Measurements from ENCODE around the gene GTF2A1. TPM values are rescaled to one million over a fixed set of nuclear protein-coding genes. Genes with fewer than 3 reads are reported as not detected.
A peak's percentile ranks its signal among the peaks of the same experiment; 100 is the strongest.

Gene GTF2A1
- total RNA-seq, 1 experiment from 2014 or later = 35.0 TPM

GRCh38 chr14:81133400-81133799 is 87.4 kb downstream of the GTF2A1 start:
- H3K4me1 Mint-ChIP-seq (ENCODE audit: insufficient read depth, unreplicated experiment) = peaks cover 11% of the 10 kb centered on the region
- peaks cover 4% of the 10 kb centered on the region for H3K9me3 Mint-ChIP-seq (ENCODE audit: unreplicated experiment)
- POLR2A ChIA-PET = interaction anchor here (0.7 kb wide), 1 partner anchor 11 kb away, joined by 3 read pairs; no protein-coding TSS in a partner anchor
- no peak overlapping the region for H3K27ac Mint-ChIP-seq (ENCODE audit: low read depth, unreplicated experiment)
- no peak for TF ChIP-seq CTCF (IDR thresholded peaks at IDR 0.05; ENCODE audit: unreplicated experiment)
- no peaks in the 10 kb centered on the region for H3K36me3 Mint-ChIP-seq (ENCODE audit: insufficient read depth, unreplicated experiment)
- CTCF ChIA-PET = interaction anchor here (0.6 to 1.7 kb wide), 2 partner anchors 20 to 37 kb away, joined by 3 to 7 read pairs; no protein-coding TSS in a partner anchor
- H3K4me3 Mint-ChIP-seq (ENCODE audit: unreplicated experiment) = no peak overlapping the region
- DNase-seq (ENCODE audit: unreplicated experiment) = no peak
- no peaks in the 10 kb centered on the region for H3K27me3 Mint-ChIP-seq (ENCODE audit: insufficient read depth, unreplicated experiment)
- BruUV-seq (replicated peaks) = no TSS peak
- intact Hi-C loops (cut with micrococcal nuclease) = no loop called here

- POLR2A ChIA-PET = no interaction called here
- Mint-ChIP-seq H3K27me3 (ENCODE audit: insufficient read depth, unreplicated experiment) (no peaks in the 10 kb centered on the region), H3K27ac (ENCODE audit: low read depth, unreplicated experiment) (no peak overlapping the region), H3K4me3 (ENCODE audit: unreplicated experiment) (no peak overlapping the region), H3K36me3 (ENCODE audit: insufficient read depth, unreplicated experiment) (no peaks in the 10 kb centered on the region), H3K9me3 (ENCODE audit: unreplicated experiment) (peaks cover 4% of the 10 kb centered on the region), H3K4me1 (ENCODE audit: insufficient read depth, unreplicated experiment) (peaks cover 8% of the 10 kb centered on the region)
- no TSS peak for BruUV-seq (replicated peaks)
- CTCF ChIA-PET = interaction anchor here (0.6 to 1.7 kb wide), 4 partner anchors 21 to 136 kb away, joined by 3 to 7 read pairs (median 3); no protein-coding TSS in a partner anchor
- DNase-seq (ENCODE audit: unreplicated experiment) = no peak
- TF ChIP-seq CTCF (IDR thresholded peaks at IDR 0.05; ENCODE audit: unreplicated experiment) = no peak
- intact Hi-C loops (cut with micrococcal nuclease) = no loop called here
Observed at GRCh38 chr14:81132468-81132867, 88.3 kb downstream of the GTF2A1 start.

- Mint-ChIP-seq H3K27me3 (ENCODE audit: insufficient read depth, unreplicated experiment) (no peaks in the 10 kb centered on the region), H3K27ac (ENCODE audit: low read depth, unreplicated experiment) (no peak overlapping the region), H3K9me3 (ENCODE audit: unreplicated experiment) (no peaks in the 10 kb centered on the region), H3K4me1 (ENCODE audit: insufficient read depth, unreplicated experiment) (no peaks in the 10 kb centered on the region), H3K36me3 (ENCODE audit: insufficient read depth, unreplicated experiment) (no peaks in the 10 kb centered on the region), H3K4me3 (ENCODE audit: unreplicated experiment) (no peak overlapping the region)
- no TSS peak for BruUV-seq (replicated peaks)
- intact Hi-C loops (cut with micrococcal nuclease) = no loop called here
- no peak for DNase-seq (ENCODE audit: unreplicated experiment)
- CTCF ChIA-PET = no interaction called here
- POLR2A ChIA-PET = no interaction called here
- TF ChIP-seq CTCF (IDR thresholded peaks at IDR 0.05; ENCODE audit: unreplicated experiment) = no peak
Observed at GRCh38 chr14:81129242-81129641, 91.5 kb downstream of the GTF2A1 start.

- Mint-ChIP-seq H3K27me3 (ENCODE audit: insufficient read depth, unreplicated experiment) (no peaks in the 10 kb centered on the region), H3K4me3 (ENCODE audit: unreplicated experiment) (no peak overlapping the region), H3K36me3 (ENCODE audit: insufficient read depth, unreplicated experiment) (no peaks in the 10 kb centered on the region), H3K4me1 (ENCODE audit: insufficient read depth, unreplicated experiment) (no peaks in the 10 kb centered on the region), H3K27ac (ENCODE audit: low read depth, unreplicated experiment) (no peak overlapping the region), H3K9me3 (ENCODE audit: unreplicated experiment) (no peaks in the 10 kb centered on the region)
- peak; percentile 61 for DNase-seq (ENCODE audit: unreplicated experiment)
- intact Hi-C loops (cut with micrococcal nuclease) = no loop called here
- TF ChIP-seq CTCF (IDR thresholded peaks at IDR 0.05; ENCODE audit: unreplicated experiment) = no peak
- ChIA-PET CTCF (interaction anchor here (0.5 kb wide), 1 partner anchor 136 kb away, joined by 3 read pairs; no protein-coding TSS in a partner anchor), POLR2A (no interaction called here)
- BruUV-seq (replicated peaks) = no TSS peak
Observed at GRCh38 chr14:81127785-81128184, 93.0 kb downstream of the GTF2A1 start.
